Raji (cell line): ENCODE results near the gene SPATA20.

Experiments
- POLR2A ChIP-seq: IDR thresholded peaks from 2 replicates; pipeline ENCODE4 v1.6.1; 2011; ENCODE audit warnings: low read depth, low read length, control low read depth; ENCODE audit not compliant: insufficient read depth

Gene SPATA20

GRCh38 chr17:50542795-50543774, 3.9 kb upstream of the SPATA20 start:
- no peak for TF ChIP-seq POLR2A

GRCh38 chr17:50544516-50544915, 2.5 kb upstream of the SPATA20 start:
- TF ChIP-seq POLR2A = no peak

GRCh38 chr17:50545311-50545710, 1.7 kb upstream of the SPATA20 start:
- TF ChIP-seq POLR2A = no peak

GRCh38 chr17:50546701-50547034, 306 bp upstream of the SPATA20 start:
- no peak for TF ChIP-seq POLR2A

- no peak for TF ChIP-seq POLR2A
Observed at GRCh38 chr17:50547736-50548083, 736 bp downstream of the SPATA20 start.

- no peak for TF ChIP-seq POLR2A
Observed at GRCh38 chr17:50548831-50549230, 1.9 kb downstream of the SPATA20 start.

- no peak for TF ChIP-seq POLR2A
Observed at GRCh38 chr17:50549256-50549941, 2.4 kb downstream of the SPATA20 start.

GRCh38 chr17:50549969-50550368, 3.0 kb downstream of the SPATA20 start:
- TF ChIP-seq POLR2A = no peak

GRCh38 chr17:50550661-50551432, 3.9 kb downstream of the SPATA20 start:
- no peak for TF ChIP-seq POLR2A

GRCh38 chr17:50551433-50551815, 4.5 kb downstream of the SPATA20 start:
- no peak for TF ChIP-seq POLR2A

GRCh38 chr17:50551884-50552283, 4.9 kb downstream of the SPATA20 start:
- TF ChIP-seq POLR2A = no peak

- TF ChIP-seq POLR2A = no peak
Observed at GRCh38 chr17:50554201-50554600, 7.2 kb downstream of the SPATA20 start.

- TF ChIP-seq POLR2A = no peak
Observed at GRCh38 chr17:50556803-50557202, 9.8 kb downstream of the SPATA20 start.

GRCh38 chr17:50557630-50558029, 10.7 kb downstream of the SPATA20 start:
- no peak for TF ChIP-seq POLR2A

- TF ChIP-seq POLR2A = no peak
Observed at GRCh38 chr17:50558091-50558490, 11.1 kb downstream of the SPATA20 start.

GRCh38 chr17:50558581-50558940, 11.6 kb downstream of the SPATA20 start:
- no peak for TF ChIP-seq POLR2A
